B cell (primary cell): ENCODE measurements around the gene CACNA2D3. TPM values are rescaled to one million over a fixed set of nuclear protein-coding genes. Genes with fewer than 3 reads are reported as not detected.

Experiments used
- ATAC-seq: fragments of 200-7000 bp; cut with Tn5 transposase; one replicate; pipeline ENCODE4 v1.10.0; 2021; ENCODE audit warnings: low read depth, mild to moderate bottlenecking, moderate number of reproducible peaks, moderate library complexity
- CTCF ChIA-PET: fragments of 350-600 bp; sonication (Branson Sonifier 250); formaldehyde crosslinking; loops from one replicate; lab custom pipeline; 2021; ENCODE audit warnings: antibody characterized with exemption, inconsistent platforms; lab: Charles Lee
- POLR2A ChIA-PET: fragments of 350-600 bp; sonication (Branson Sonifier 250); formaldehyde crosslinking; loops from one replicate; lab custom pipeline; 2021; ENCODE audit warnings: antibody characterized with exemption; lab: Charles Lee
- DNase-seq: peaks from one replicate; pipeline ENCODE4 v3.0.0; 2013
- H2AFZ ChIP-seq: 2 replicates; pipeline ENCODE4 v1.6.1; 2012; ENCODE audit warnings: mild to moderate bottlenecking, low read depth, low read length; ENCODE audit not compliant: insufficient read depth, poor library complexity, severe bottlenecking
- H3K27ac ChIP-seq, 2 donors: 1 replicate in 1 of 2; 2 replicates in 1 of 2; pipeline ENCODE4 v1.5.1; 2012 to 2013; ENCODE audit warnings: low read length in 2 of 2, mild to moderate bottlenecking in 2 of 2, moderate library complexity in 1 of 2
- H3K27me3 ChIP-seq, 4 experiments: fragments of 200-600 bp in 1 of 4; sonication (generic) in 1 of 4; replicated peaks in 1 of 4; 1 replicate in 2 of 4; 2 replicates in 2 of 4; pipeline versions ENCODE4 v1.6.1 to v1.7.0; 2013 to 2016; ENCODE audit warnings: low read length in 3 of 4, mild to moderate bottlenecking in 2 of 4, mixed read lengths in 1 of 4, moderate library complexity in 1 of 4; ENCODE audit not compliant: insufficient read depth in 4 of 4, control insufficient read depth in 3 of 4; ENCODE audit errors: control extremely low read depth in 1 of 4
- H3K36me3 ChIP-seq, 2 experiments: replicated peaks in 1 of 2; 1 replicate in 1 of 2; 2 replicates in 1 of 2; pipeline versions ENCODE4 v1.6.1 to v1.7.1; 2013; ENCODE audit warnings: low read length in 1 of 2; ENCODE audit not compliant: insufficient read depth in 2 of 2, control insufficient read depth in 1 of 2; ENCODE audit errors: control extremely low read depth in 1 of 2, extremely low read depth in 1 of 2
- H3K4me1 ChIP-seq, 2 donors: fragments of 200-600 bp in 1 of 2; sonication (generic) in 1 of 2; 1 replicate in 1 of 2; 2 replicates in 1 of 2; pipeline versions ENCODE4 v1.5.1 to v1.6.1; 2013 to 2017; ENCODE audit warnings: low read length in 2 of 2; ENCODE audit not compliant: control insufficient read depth in 2 of 2, insufficient read depth in 2 of 2
- H3K4me2 ChIP-seq: replicated peaks from 2 replicates; pipeline ENCODE3; 2012; ENCODE audit warnings: mild to moderate bottlenecking, low read depth, low read length; ENCODE audit not compliant: poor library complexity, severe bottlenecking
- H3K4me3 ChIP-seq, 5 experiments: fragments of 200-600 bp in 1 of 5; sonication (generic) in 1 of 5; 1 replicate in 3 of 5; 2 replicates in 2 of 5; pipeline versions ENCODE4 v1.5.1 to v1.7.0; 2011 to 2016; ENCODE audit warnings: low read length in 4 of 5, mild to moderate bottlenecking in 4 of 5, low read depth in 2 of 5, control low read depth in 1 of 5, moderate library complexity in 1 of 5; ENCODE audit not compliant: insufficient read depth in 1 of 5; ENCODE audit errors: control extremely low read depth in 1 of 5, extremely low read depth in 1 of 5
- H3K79me2 ChIP-seq: fragments of 200-600 bp; sonication (generic); one replicate; pipeline ENCODE4 v1.6.0; 2016; ENCODE audit warnings: low read length; ENCODE audit not compliant: control insufficient read depth, insufficient read depth
- H3K9ac ChIP-seq: fragments of 200-600 bp; sonication (generic); 2 replicates; pipeline ENCODE4 v1.6.1; 2017; ENCODE audit warnings: mild to moderate bottlenecking, low read length, moderate library complexity
- H3K9me3 ChIP-seq, 3 donors: one replicate each; pipeline versions ENCODE4 v1.6.1 to v1.7.1; 2013; ENCODE audit warnings: low read length in 2 of 3; ENCODE audit not compliant: control insufficient read depth in 2 of 3, insufficient read depth in 1 of 3; ENCODE audit errors: control extremely low read depth in 1 of 3
- H4K20me1 ChIP-seq: 2 replicates; pipeline ENCODE4 v1.6.0; 2012; ENCODE audit warnings: mild to moderate bottlenecking, low read length; ENCODE audit not compliant: insufficient read depth, control insufficient read depth, poor library complexity, severe bottlenecking
- H3K27ac Mint-ChIP-seq: one replicate; pipeline ENCODE4 v1.8.0; 2021; ENCODE audit warnings: mixed read lengths
- H3K27me3 Mint-ChIP-seq: one replicate; pipeline ENCODE4 v1.8.0; 2021; ENCODE audit warnings: mixed read lengths
- H3K4me1 Mint-ChIP-seq: one replicate; pipeline ENCODE4 v1.8.0; 2021; ENCODE audit warnings: mixed read lengths
- H3K4me3 Mint-ChIP-seq: one replicate; pipeline ENCODE4 v1.8.0; 2021; ENCODE audit warnings: mixed read lengths
- H3K9me3 Mint-ChIP-seq: one replicate; pipeline ENCODE4 v1.8.0; 2022; ENCODE audit warnings: mixed read lengths; ENCODE audit not compliant: insufficient read depth
- CTCF ChIP-seq: fragments of 200-600 bp; IDR thresholded peaks from one replicate; pipeline ENCODE4 v1.8.0; 2022; ENCODE audit warnings: antibody characterized with exemption, mild to moderate bottlenecking
- EZH2 ChIP-seq: IDR thresholded peaks from 2 replicates; pipeline ENCODE4 v1.6.1; 2012; ENCODE audit warnings: borderline replicate concordance, low read depth, mild to moderate bottlenecking, moderate library complexity, low read length; ENCODE audit not compliant: insufficient read depth, poor library complexity, severe bottlenecking
- WGBS: methylation state at CpG from one replicate; pipeline ENCODE4 v1.1.5; 2013; ENCODE audit warnings: missing lambda C conversion rate; ENCODE audit not compliant: insufficient coverage; 5-methylcytosine and 5-hydroxymethylcytosine counted together
- intact Hi-C: fragments of 100-400 bp; cut with micrococcal nuclease; formaldehyde crosslinking; loops from one replicate; pipeline ENCODE4 v1.10.0; 2022
- polyA plus RNA-seq: library from polyadenylated mRNA; depleted of rRNA; stranded (reverse); fragments of >200 nt; gene quantifications from 2 replicates; pipeline ENCODE4 v1.2.3, GENCODE V29; 2012
- total RNA-seq, 2 donors: library from RNA; stranded (reverse); fragments of 120-200 nt in 1 of 2; gene quantifications; 1 replicate in 1 of 2; 2 replicates in 1 of 2; pipeline versions ENCODE4 v1.2.3 to v1.2.4, GENCODE V29; 2013 to 2022

CACNA2D3 gene
- total and polyA plus RNA-seq, 2 donors (not counting 1 experiment from before 2014, with no cell fraction given): not detected

DNA sequence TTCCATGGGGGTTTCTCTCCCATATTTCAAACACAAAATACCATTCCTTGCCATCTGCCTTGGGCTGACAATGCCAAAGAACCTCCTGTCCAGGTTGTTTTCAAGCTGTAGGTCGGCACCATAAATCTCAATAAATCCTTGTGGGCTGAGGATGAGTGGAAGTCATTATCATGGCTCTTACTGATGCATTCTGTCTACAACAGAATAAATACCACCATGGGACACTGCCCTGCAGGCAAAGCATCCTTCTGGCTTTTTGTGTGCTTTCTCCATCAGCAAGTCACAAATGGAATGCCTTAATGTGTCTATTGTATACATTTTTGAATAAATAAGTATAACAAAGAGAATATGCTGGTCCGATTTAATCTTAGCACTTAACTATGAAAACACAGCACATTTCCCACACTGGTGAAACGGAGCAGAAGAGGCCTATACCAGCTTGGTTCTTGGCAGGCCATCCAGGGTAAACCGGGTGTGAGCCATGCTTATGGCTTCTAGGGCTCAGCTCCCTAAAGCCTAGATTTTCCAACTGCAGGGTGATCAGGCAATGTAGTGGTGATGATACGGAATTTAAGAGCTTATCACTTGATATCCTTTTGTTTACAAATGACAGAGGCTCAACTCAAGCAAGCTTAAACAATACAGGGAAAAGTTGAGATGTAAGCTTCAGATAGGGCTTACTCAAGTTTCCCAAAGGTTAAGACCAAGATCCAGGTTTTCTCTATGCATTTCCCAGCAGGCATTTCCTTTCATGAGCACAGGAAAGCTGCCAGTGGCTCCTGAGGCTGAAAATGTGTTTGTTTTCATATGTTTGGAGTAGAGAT lies 938.8 kb downstream of the CACNA2D3 start:
- H3K36me3 ChIP-seq: no peaks in the 10 kb centered on the region
- ATAC-seq (no peak), DNase-seq (no peak)
- Mint-ChIP-seq H3K4me3 (no peak overlapping the region), H3K27ac (no peak overlapping the region), H3K9me3 (no peaks in the 10 kb centered on the region), H3K27me3 (no peaks in the 10 kb centered on the region), H3K4me1 (no peaks in the 10 kb centered on the region)
- no peaks in the 10 kb centered on the region for H3K4me1 ChIP-seq
- H2AFZ ChIP-seq: no peak overlapping the region
- H3K4me3 ChIP-seq: no peak overlapping the region
- H3K9ac ChIP-seq: no peak overlapping the region
- no peak overlapping the region for H3K27ac ChIP-seq
- H3K9me3 ChIP-seq: no peaks in the 10 kb centered on the region
- H3K4me2 ChIP-seq: no peak overlapping the region
- H3K79me2 ChIP-seq: no peaks in the 10 kb centered on the region
- intact Hi-C loops: no loop called here
- no peaks in the 10 kb centered on the region for H4K20me1 ChIP-seq
- 70% methylated on average over 4 of the region's 5 CpGs for WGBS
- POLR2A ChIA-PET: no interaction called here
- CTCF ChIA-PET: interaction anchor here (0.6 kb wide), 1 partner anchor 16 kb away, joined by 3 read pairs; no protein-coding TSS in a partner anchor
- TF ChIP-seq CTCF: no peak
- no peak for TF ChIP-seq EZH2
- H3K27me3 ChIP-seq: no peaks in the 10 kb centered on the region

DNA sequence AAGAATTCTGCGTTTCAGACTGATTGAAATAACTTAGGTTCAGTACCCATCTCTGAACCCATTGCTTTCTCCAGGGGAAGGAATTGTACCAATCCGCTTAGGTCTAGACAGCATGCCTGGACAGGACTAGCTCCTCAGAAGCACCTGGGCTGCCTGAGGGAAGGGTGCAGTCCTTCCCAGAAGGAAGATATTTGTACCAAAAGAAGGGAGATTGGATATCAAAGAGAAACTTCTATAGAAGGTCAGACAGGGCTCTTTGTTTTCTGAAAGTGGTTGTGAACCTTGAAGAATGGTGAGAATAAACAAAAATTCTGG lies 939.3 kb downstream of the CACNA2D3 start:
- Histone ChIP-seq H3K4me3 (no peak overlapping the region), H3K27me3 (no peaks in the 10 kb centered on the region), H3K4me1 (no peaks in the 10 kb centered on the region), H3K9me3 (peaks cover 0 to 2% (median 0%) of the 10 kb centered on the region in 3 donors), H3K4me2 (no peak overlapping the region), H2AFZ (no peak overlapping the region), H3K9ac (no peak overlapping the region), H4K20me1 (no peaks in the 10 kb centered on the region), H3K36me3 (no peaks in the 10 kb centered on the region), H3K27ac (no peak overlapping the region), H3K79me2 (no peaks in the 10 kb centered on the region)
- ChIA-PET POLR2A (no interaction called here), CTCF (interaction anchor here (0.6 kb wide), 1 partner anchor 16 kb away, joined by 3 read pairs; no protein-coding TSS in a partner anchor)
- WGBS: 100% methylated on average over 1 of the region's 2 CpGs
- Mint-ChIP-seq H3K4me3 (no peak overlapping the region), H3K27me3 (no peaks in the 10 kb centered on the region), H3K27ac (no peak overlapping the region), H3K4me1 (no peaks in the 10 kb centered on the region), H3K9me3 (no peaks in the 10 kb centered on the region)
- ATAC-seq (no peak), DNase-seq (no peak)
- intact Hi-C loops: no loop called here
- TF ChIP-seq CTCF: no peak
- TF ChIP-seq EZH2: no peak
